ENCODE measurements around the gene LMAN2L.

The LMAN2L gene

GRCh38 chr2:96663829-96664228 lies 76.0 kb downstream of the LMAN2L start:
- TF ChIP-seq REST (IDR thresholded peaks at IDR 0.05; ENCODE audit: insufficient replicate concordance, low read depth) (no peak), CTCF (IDR thresholded peaks at IDR 0.05; ENCODE audit: insufficient read depth, low read length) (no peak), GABPA (IDR thresholded peaks at IDR 0.05; ENCODE audit: low read depth) (no peak), POLR2AphosphoS5 (IDR thresholded peaks at IDR 0.05; ENCODE audit: low read depth) (no peak), SPI1 (IDR thresholded peaks at IDR 0.05; ENCODE audit: borderline replicate concordance, low read depth) (no peak)
- Histone ChIP-seq H3K4me3 (replicated peaks; ENCODE audit: insufficient read depth, low read length) (no peak overlapping the region), H3K27me3 (ENCODE audit: insufficient read depth, poor library complexity, severe bottlenecking) (no peaks in the 10 kb centered on the region), H3K27ac (replicated peaks) (no peak overlapping the region)
- DNase-seq (ENCODE audit: low read depth in 1 of 2, low spot score in 1 of 2) = no peak

- no peak for DNase-seq (ENCODE audit: low read depth in 1 of 2, low spot score in 1 of 2)
- TF ChIP-seq SPI1 (IDR thresholded peaks at IDR 0.05; ENCODE audit: borderline replicate concordance, low read depth) (no peak), REST (IDR thresholded peaks at IDR 0.05; ENCODE audit: insufficient replicate concordance, low read depth) (no peak), CTCF (IDR thresholded peaks at IDR 0.05; ENCODE audit: insufficient read depth, low read length) (no peak), GABPA (IDR thresholded peaks at IDR 0.05; ENCODE audit: low read depth) (no peak), POLR2AphosphoS5 (IDR thresholded peaks at IDR 0.05; ENCODE audit: low read depth) (no peak)
Observed at GRCh38 chr2:96663177-96663576, 76.7 kb downstream of the LMAN2L start.

GRCh38 chr2:96662360-96662759 lies 77.5 kb downstream of the LMAN2L start:
- no peak for DNase-seq (ENCODE audit: low read depth in 1 of 2, low spot score in 1 of 2)
- Histone ChIP-seq H3K27me3 (ENCODE audit: insufficient read depth, poor library complexity, severe bottlenecking) (no peaks in the 10 kb centered on the region), H3K4me3 (replicated peaks; ENCODE audit: insufficient read depth, low read length) (no peak overlapping the region), H3K27ac (replicated peaks) (no peak overlapping the region)
- TF ChIP-seq POLR2AphosphoS5 (IDR thresholded peaks at IDR 0.05; ENCODE audit: low read depth) = no peak
- no peak for TF ChIP-seq REST (IDR thresholded peaks at IDR 0.05; ENCODE audit: insufficient replicate concordance, low read depth)
- no peak for TF ChIP-seq SPI1 (IDR thresholded peaks at IDR 0.05; ENCODE audit: borderline replicate concordance, low read depth)
- TF ChIP-seq CTCF (IDR thresholded peaks at IDR 0.05; ENCODE audit: insufficient read depth, low read length) = no peak
- no peak for TF ChIP-seq GABPA (IDR thresholded peaks at IDR 0.05; ENCODE audit: low read depth)

More at GRCh38 chr2:96663177-96663576, 76.7 kb downstream of the LMAN2L start:
- Histone ChIP-seq H3K27ac (replicated peaks) (no peak overlapping the region), H3K27me3 (ENCODE audit: insufficient read depth, poor library complexity, severe bottlenecking) (no peaks in the 10 kb centered on the region), H3K4me3 (replicated peaks; ENCODE audit: insufficient read depth, low read length) (no peak overlapping the region)
